Epithelial cell of esophagus (primary cell): ENCODE results near the gene NPAS2.

Experiments
- DNase-seq: peaks from one replicate; pipeline ENCODE4 v3.0.0; 2010; ENCODE audit warnings: low read depth
- H3K4me3 ChIP-seq: 2 replicates; pipeline ENCODE4 v1.5.1; 2011; ENCODE audit warnings: mild to moderate bottlenecking, low read length, control low read depth
- CTCF ChIP-seq: IDR thresholded peaks from 2 replicates; pipeline ENCODE4 v1.5.1; 2011; ENCODE audit warnings: low read depth, mild to moderate bottlenecking, low read length, control low read depth, inconsistent platforms; ENCODE audit not compliant: insufficient read depth; ENCODE audit errors: missing control alignments

The NPAS2 gene

GRCh38 chr2:100852447-100852846 lies 32.5 kb downstream of the NPAS2 start:
- no peak for TF ChIP-seq CTCF
- no peak overlapping the region for H3K4me3 ChIP-seq
- no peak for DNase-seq

- no peak for DNase-seq
- no peak overlapping the region for H3K4me3 ChIP-seq
- no peak for TF ChIP-seq CTCF
Observed at GRCh38 chr2:100852999-100853908, 33.3 kb downstream of the NPAS2 start.

- no peak for DNase-seq
- TF ChIP-seq CTCF = no peak
- H3K4me3 ChIP-seq = no peak overlapping the region
Observed at GRCh38 chr2:100853909-100854810, 34.2 kb downstream of the NPAS2 start.

GRCh38 chr2:100855084-100855483 lies 35.1 kb downstream of the NPAS2 start:
- DNase-seq = no peak
- H3K4me3 ChIP-seq = no peak overlapping the region
- TF ChIP-seq CTCF = no peak

GRCh38 chr2:100855606-100856005 lies 35.7 kb downstream of the NPAS2 start:
- TF ChIP-seq CTCF = no peak
- no peak for DNase-seq
- no peak overlapping the region for H3K4me3 ChIP-seq

- no peak for TF ChIP-seq CTCF
- peak; percentile 66 for DNase-seq
- H3K4me3 ChIP-seq = no peak overlapping the region
Observed at GRCh38 chr2:100856732-100857131, 36.8 kb downstream of the NPAS2 start.
